Testis (tissue), 3 donors: Measurements from ENCODE around the gene TAPBPL. TPM values are rescaled to one million over a fixed set of nuclear protein-coding genes. Genes with fewer than 3 reads are reported as not detected.
A peak's percentile ranks its signal among the peaks of the same experiment; 100 is the strongest.
"Not testable (repeated sequence)": the region's sequence is repeated elsewhere in the genome, so short reads cannot be mapped to it uniquely, and the experiment has no call there.

ENCODE experiments used
- DNase-seq: peaks from one replicate; pipeline ENCODE4 v3.0.0-alpha.2; 2019
- H3K27ac ChIP-seq, 2 donors: fragments of 200-600 bp; sonication (generic); one replicate each; pipeline ENCODE4 v1.5.1; 2019
- H3K27me3 ChIP-seq: fragments of 200-600 bp; sonication (generic); one replicate; pipeline ENCODE4 v1.5.1; 2019
- H3K36me3 ChIP-seq: fragments of 200-600 bp; sonication (generic); one replicate; pipeline ENCODE4 v1.5.1; 2017; ENCODE audit warnings: low read depth; ENCODE audit errors: missing control alignments
- H3K4me1 ChIP-seq: fragments of 200-600 bp; sonication (generic); one replicate; pipeline ENCODE4 v1.5.1; 2019
- H3K4me3 ChIP-seq, 2 donors: fragments of 200-600 bp; sonication (generic); one replicate each; pipeline ENCODE4 v1.5.1; 2017 to 2019
- H3K9me3 ChIP-seq: fragments of 200-600 bp; sonication (generic); one replicate; pipeline ENCODE4 v1.5.1; 2017
- POLR2A ChIP-seq: fragments of 450-650 bp; IDR thresholded peaks from one replicate; pipeline ENCODE4 v1.6.1; 2017; ENCODE audit warnings: antibody characterized with exemption, mild to moderate bottlenecking, moderate library complexity
- WGBS, 2 donors: methylation state at CpG; one replicate each; pipeline ENCODE4 v1.1.5; 2018; 5-methylcytosine and 5-hydroxymethylcytosine counted together
- intact Hi-C: fragments of 100-400 bp; cut with DNase I; formaldehyde crosslinking; loops from one replicate; pipeline ENCODE4 v1.15.1; 2023; ENCODE audit warnings: low total_unique reads
- polyA plus RNA-seq: library from polyadenylated mRNA; stranded (reverse); fragments of 350-450 nt; fragmentation: Illumina TruSeq; extraction: RNeasy Lipid Tissue Mini Kit (QIAGEN cat#74804); gene quantifications from one replicate; pipeline ENCODE4 v1.2.3, GENCODE V29; 2014; ENCODE audit warnings: low read depth, low replicate concordance; ENCODE audit not compliant: insufficient read depth
- total RNA-seq, 2 donors: library from RNA; depleted of rRNA; stranded (reverse); fragments of >200 nt; gene quantifications; one replicate each; pipeline ENCODE4 v1.2.3, GENCODE V29; 2016
- TF ChIP-seq, protein P1 (sequence below), 3 experiments: fragments of 450-650 bp in 2 of 3; fragments of 200-600 bp in 1 of 3; sonication (generic) in 1 of 3; IDR thresholded peaks; one replicate each; pipeline ENCODE4 v1.5.1; 2016 to 2019; ENCODE audit warnings: antibody characterized with exemption in 3 of 3, mild to moderate bottlenecking in 2 of 3, moderate library complexity in 1 of 3

TAPBPL gene
- total and polyA plus RNA-seq, 3 donors from 2014 or later, result 18.4 to 29.8 (median 20.1) TPM

DNA sequence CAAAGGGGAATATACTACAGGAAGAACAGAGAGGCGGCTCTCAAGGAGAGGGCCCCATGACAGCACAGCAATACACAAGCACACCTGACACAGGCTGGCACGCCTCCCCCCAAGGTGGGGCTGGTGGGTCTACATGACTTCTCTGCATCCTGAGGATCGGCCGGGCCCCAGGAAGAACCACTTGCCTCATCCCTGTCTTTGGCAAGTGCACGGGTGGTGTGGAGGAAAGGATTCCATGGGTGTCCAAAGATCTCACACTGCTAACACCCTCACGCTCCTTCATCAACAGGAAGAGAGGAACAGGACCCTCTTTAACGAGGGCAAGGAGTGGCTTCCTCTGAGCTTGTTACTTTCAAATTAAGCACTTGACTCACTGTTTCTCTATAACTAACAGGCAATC, 11.4 kb downstream of the TAPBPL start:
- 74 to 83% methylated on average over 7 of the region's 7 CpGs for WGBS, 2 donors
- Histone ChIP-seq H3K4me3 (no peak overlapping the region), H3K9me3 (no peaks in the 10 kb centered on the region), H3K4me1 (no peaks in the 10 kb centered on the region), H3K27ac (no peak overlapping the region), H3K36me3 (no peaks in the 10 kb centered on the region), H3K27me3 (no peaks in the 10 kb centered on the region)
- no peak for DNase-seq
- TF ChIP-seq, protein P1, sequence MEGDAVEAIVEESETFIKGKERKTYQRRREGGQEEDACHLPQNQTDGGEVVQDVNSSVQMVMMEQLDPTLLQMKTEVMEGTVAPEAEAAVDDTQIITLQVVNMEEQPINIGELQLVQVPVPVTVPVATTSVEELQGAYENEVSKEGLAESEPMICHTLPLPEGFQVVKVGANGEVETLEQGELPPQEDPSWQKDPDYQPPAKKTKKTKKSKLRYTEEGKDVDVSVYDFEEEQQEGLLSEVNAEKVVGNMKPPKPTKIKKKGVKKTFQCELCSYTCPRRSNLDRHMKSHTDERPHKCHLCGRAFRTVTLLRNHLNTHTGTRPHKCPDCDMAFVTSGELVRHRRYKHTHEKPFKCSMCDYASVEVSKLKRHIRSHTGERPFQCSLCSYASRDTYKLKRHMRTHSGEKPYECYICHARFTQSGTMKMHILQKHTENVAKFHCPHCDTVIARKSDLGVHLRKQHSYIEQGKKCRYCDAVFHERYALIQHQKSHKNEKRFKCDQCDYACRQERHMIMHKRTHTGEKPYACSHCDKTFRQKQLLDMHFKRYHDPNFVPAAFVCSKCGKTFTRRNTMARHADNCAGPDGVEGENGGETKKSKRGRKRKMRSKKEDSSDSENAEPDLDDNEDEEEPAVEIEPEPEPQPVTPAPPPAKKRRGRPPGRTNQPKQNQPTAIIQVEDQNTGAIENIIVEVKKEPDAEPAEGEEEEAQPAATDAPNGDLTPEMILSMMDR (IDR thresholded peaks at IDR 0.05), result no peak
- TF ChIP-seq POLR2A, result no peak
- intact Hi-C loops, result no loop called here

DNA sequence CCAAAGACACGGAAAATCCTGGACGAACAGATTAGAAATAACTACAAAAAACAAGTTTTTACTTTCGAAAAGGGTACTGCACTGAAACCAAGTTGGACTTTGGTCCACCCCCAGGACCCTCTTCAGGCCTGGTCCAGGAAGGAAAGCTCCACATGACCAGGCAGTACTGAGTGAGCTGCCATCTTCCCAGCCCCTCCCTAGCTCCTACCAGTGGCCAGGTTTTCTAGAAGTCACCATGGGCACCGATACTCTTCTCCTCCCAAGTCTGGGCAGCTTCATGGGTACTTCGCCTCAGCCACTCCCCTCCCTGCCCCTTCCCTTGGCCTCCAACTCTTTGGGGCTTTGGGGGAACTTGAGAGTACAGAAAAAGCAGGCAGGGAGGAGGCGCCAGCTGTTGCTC, 12.0 kb downstream of the TAPBPL start:
- no peaks in the 10 kb centered on the region for H3K36me3 ChIP-seq
- H3K4me3 ChIP-seq, result no peak overlapping the region
- no peak overlapping the region for H3K27ac ChIP-seq
- 90 to 92% methylated on average over 6 of the region's 6 CpGs for WGBS, 2 donors
- H3K9me3 ChIP-seq, result no peaks in the 10 kb centered on the region
- no peak for TF ChIP-seq POLR2A
- TF ChIP-seq, protein P1 (IDR thresholded peaks at IDR 0.05), result no peak
- no peaks in the 10 kb centered on the region for H3K27me3 ChIP-seq
- intact Hi-C loops, result no loop called here
- H3K4me1 ChIP-seq, result no peaks in the 10 kb centered on the region
- no peak for DNase-seq

DNA sequence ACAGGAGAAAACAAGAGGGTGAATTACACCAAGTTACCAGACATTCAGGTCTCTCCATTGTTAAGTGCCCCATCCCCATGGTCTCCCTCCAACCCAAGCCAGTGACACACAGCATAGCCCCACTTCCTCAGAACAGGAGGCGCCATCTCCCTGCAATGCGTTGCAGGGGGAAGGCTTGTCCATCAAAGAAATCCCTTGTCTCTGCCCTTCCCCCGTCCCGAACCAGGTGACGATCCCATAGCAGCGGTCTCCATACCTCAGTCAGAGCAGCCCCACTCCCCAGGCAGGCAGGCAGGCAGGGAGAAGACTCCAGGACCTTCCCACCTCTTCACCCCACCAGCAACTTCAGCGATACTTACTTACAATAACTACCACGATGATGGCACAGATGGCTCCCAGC, 12.7 kb downstream of the TAPBPL start:
- Histone ChIP-seq H3K9me3 (no peaks in the 10 kb centered on the region), H3K36me3 (no peaks in the 10 kb centered on the region), H3K4me3 (no peak overlapping the region), H3K27ac (no peak overlapping the region), H3K27me3 (no peaks in the 10 kb centered on the region), H3K4me1 (peaks cover 6% of the 10 kb centered on the region)
- TF ChIP-seq, protein P1 (IDR thresholded peaks at IDR 0.05), result no peak
- intact Hi-C loops, result no loop called here
- 91 to 93% methylated on average over 8 of the region's 8 CpGs for WGBS, 2 donors
- no peak for DNase-seq

DNA sequence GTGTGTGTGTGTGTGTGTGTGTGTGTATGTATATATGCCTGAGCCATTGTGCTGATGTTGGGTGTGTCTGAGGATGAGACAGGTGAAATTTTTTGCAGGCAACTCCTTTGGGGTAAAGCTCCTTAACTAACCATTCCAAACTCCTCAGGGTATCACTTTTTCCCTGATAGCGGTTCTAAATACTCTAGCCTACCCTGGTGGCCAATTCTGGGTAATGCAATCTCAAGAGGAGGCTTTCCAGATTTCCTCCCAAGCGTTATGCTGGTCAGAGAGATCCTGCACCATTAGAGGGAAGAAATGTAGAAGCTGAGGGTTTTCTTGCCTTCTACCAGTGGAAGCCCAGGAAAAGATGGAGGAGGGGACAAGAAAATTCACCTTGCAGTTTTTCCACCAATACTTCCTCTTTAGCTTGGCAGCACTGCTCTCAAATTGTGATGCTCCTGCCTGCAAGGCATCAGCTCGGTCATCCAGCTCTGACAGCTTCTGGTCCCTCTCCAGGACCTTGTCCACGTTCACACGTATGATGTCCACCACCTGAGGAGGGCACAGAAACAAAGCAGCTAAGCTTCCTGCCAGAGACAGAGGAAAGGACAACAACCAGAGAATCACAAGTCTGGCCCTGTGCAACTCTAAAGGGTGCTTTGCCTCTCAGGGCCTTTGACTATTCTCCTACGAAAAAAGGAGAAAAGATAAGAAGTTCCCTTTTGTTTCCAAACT, 13.8 kb downstream of the TAPBPL start:
- no peaks in the 10 kb centered on the region for H3K9me3 ChIP-seq
- H3K4me3 ChIP-seq, result no peak overlapping the region
- no peaks in the 10 kb centered on the region for H3K27me3 ChIP-seq
- peak; percentile 72 for DNase-seq
- WGBS, 2 donors, result 43 to 51% methylated on average over 6 of the region's 6 CpGs
- H3K4me1 ChIP-seq, result peaks cover 8% of the 10 kb centered on the region
- H3K27ac ChIP-seq, result no peak overlapping the region
- no peaks in the 10 kb centered on the region for H3K36me3 ChIP-seq
- intact Hi-C loops, result no loop called here
- no peak for TF ChIP-seq POLR2A
- TF ChIP-seq, protein P1 (IDR thresholded peaks at IDR 0.05), result peak; percentile 86 to 90 (median 89)

DNA sequence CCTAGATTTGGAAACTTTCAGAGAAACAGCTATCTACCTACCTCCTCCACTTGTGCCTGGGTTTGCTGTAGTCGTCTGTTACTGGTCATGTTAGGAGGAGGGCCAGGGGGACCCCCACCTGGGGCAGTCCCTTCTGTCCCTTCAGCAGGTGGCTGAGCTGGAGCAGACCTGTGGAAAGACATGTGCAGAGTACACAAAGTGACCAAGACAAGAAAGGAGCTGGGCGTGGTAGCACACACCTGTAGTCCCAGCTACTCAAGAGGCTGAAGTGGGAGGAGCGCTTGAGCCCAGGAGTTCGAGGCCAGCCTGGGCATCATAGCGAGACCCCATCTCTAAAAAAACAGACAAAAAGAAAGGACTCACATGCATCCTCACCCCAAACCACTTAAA, 14.3 kb downstream of the TAPBPL start:
- no peak overlapping the region for H3K4me3 ChIP-seq
- 86 to 88% methylated on average over 4 to 5 of the region's 5 CpGs for WGBS, 2 donors
- TF ChIP-seq POLR2A, result no peak
- TF ChIP-seq, protein P1 (IDR thresholded peaks at IDR 0.05), result no peak
- no peaks in the 10 kb centered on the region for H3K9me3 ChIP-seq
- intact Hi-C loops, result no loop called here
- no peak overlapping the region for H3K27ac ChIP-seq
- DNase-seq, result no peak
- H3K36me3 ChIP-seq, result no peaks in the 10 kb centered on the region
- H3K4me1 ChIP-seq, result peaks cover 9% of the 10 kb centered on the region
- no peaks in the 10 kb centered on the region for H3K27me3 ChIP-seq

DNA sequence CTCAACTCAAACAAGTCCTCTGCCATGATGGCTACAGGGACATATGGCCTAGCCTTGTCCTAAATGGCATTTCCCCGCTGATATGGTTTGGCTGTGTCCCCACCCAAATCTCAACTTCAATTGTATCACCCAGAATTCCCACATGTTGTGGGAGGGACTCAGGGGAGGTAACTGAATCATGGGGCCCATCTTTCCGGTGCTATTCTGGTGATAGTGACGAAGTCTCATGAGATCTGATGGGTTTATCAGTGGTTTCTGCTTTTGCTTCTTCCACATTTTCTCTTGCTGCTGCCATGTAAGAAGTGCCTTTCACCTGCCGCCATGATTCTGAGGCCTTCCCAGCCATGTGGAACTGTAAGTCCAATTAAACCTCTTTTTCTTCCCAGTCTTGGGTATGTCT, 14.9 kb downstream of the TAPBPL start:
- WGBS, 2 donors, result 80 to 95% methylated on average over 4 of the region's 4 CpGs
- H3K27ac ChIP-seq, H3K36me3 ChIP-seq, H3K4me3 ChIP-seq, DNase-seq, H3K9me3 ChIP-seq, intact Hi-C loops, H3K27me3 ChIP-seq: not testable (repeated sequence)
- H3K4me1 ChIP-seq, result peaks cover 13% of the 10 kb centered on the region

DNA sequence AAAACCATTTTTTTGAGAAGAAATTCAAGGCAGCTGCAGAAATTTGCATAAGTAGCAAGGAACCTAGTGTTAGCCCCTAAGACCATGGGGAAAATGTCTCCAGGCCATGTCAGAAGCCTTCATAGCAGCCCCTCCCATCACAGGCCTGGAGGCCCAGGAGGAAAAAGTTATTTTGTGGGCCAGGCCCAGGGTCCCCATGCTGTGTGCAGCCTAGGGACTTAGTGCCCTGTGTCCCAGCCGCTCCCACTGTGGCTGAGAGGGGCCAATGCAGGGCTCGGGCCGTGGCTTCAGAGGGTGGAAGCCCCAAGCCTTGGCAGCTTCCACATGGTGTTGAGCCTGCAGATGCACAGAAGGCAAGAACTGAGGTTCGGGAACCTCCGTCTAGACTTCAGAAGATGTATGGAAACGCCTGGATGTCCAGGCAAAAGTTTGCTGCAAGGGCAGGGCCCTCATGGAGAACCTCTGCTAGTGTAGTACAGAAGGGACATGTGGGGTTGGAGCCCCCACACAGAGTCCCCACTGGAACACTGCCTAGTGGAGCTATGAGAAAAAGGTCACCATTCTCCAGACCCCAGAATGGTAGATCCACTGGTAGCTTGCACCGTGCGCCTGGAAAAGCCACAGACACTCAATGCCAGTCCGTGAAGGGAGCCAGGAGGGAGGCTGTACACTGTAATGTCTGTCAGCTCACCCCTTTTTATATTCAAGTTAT, 15.9 kb downstream of the TAPBPL start:
- H3K4me1 ChIP-seq, result peaks cover 13% of the 10 kb centered on the region
- H3K36me3 ChIP-seq, H3K4me3 ChIP-seq, H3K9me3 ChIP-seq, H3K27ac ChIP-seq, DNase-seq, intact Hi-C loops, H3K27me3 ChIP-seq: not testable (repeated sequence)
- WGBS, 2 donors, result 100% methylated on average over 4 to 9 of the region's 9 CpGs
